NCI-H146 treated with DMSO at 0.1 percent for 48 hours (cell line): ENCODE measurements around the gene DCAF11.
A peak's percentile ranks its signal among the peaks of the same experiment; 100 is the strongest.

Experiments used
- DNase-seq: peaks from one replicate; lab custom pipeline; 2025; ENCODE audit not compliant: unreplicated experiment; lab: John Stamatoyannopoulos, UW

DCAF11 gene

DNA sequence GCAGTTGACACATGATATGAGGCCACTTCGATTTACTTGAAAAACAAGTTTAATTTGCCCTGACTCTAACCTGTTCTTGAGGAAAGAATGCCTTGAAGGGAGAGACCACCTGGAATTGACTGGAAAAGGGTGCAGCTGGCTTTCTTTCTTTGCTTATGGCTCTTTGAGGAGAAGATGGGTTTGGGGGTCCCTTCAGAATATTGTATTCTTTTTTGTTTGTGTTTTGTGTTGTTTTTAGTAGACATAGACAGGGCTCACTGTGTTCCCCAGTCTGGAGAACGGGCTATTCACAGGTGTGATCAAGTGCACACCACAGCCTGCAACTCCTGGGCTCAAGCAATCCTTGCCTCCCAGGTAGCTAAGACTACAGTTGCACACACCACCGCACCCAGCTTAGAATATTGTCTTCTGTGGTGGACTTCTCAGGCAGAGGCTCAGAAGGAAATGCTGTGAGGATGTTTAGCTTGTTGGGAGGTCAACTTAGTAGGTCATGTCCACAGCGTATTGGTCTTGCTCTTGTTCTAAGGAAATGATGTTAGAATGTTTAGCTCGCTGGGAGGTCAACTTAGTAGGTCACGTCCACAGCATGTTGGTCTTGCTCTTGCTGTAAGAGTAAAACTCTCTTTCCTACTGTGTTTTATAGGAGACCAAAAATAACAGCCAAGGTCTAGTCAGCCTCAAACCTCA lies 1.7 kb downstream of the DCAF11 start:
- no peak for DNase-seq

DNA sequence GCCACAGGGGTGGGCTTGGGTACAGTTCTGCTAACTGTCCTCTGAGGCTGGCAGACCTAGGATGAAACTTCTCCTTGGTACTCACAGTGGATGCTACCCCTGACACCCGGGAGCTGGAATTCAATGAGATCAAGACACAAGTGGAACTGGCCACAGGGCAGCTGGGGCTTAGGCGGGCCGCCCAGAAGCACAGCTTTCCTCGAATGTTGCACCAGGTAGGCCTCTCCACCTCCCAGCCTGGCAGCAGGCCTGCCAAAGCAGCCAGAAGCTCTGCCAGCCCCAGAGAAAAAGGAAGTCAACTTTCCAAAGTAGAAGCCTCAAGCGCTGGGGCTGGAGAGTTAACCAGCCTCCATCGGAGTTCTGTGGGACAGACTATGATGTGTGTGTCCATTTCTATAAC lies 2.6 kb downstream of the DCAF11 start:
- DNase-seq, result no peak

DNA sequence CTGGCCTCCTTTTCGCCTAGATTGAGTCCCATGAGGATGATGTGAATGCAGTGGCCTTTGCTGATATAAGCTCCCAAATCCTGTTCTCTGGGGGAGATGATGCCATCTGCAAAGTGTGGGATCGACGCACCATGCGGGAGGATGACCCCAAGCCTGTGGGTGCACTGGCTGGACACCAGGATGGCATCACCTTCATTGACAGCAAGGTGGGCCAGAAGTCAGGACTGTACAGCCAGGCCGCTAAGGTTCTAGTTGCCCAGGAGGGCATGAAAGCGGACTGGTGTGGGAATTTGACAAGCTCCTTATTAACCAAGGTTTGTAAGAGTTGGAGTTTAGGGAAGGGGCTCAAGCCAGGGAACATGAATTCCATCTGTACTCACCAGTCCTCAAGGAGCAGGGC lies 5.1 kb downstream of the DCAF11 start:
- DNase-seq, result no peak

DNA sequence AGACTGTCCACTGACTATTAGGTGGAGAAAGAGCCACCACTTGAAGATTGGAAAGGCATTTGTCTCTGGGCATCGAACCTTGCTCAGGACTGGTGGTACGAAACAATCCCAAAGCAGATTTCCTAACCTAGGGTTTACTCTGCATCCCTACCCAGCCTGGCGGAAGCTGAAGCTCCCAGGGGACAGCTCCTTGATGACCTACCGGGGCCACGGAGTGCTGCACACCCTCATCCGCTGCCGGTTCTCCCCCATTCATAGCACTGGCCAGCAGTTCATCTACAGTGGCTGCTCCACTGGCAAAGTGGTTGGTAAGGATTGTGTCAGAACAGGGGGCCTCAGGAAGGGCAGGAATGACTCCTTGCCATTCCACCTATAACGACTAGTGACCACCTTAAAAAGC lies 6.6 kb downstream of the DCAF11 start:
- no peak for DNase-seq

DNA sequence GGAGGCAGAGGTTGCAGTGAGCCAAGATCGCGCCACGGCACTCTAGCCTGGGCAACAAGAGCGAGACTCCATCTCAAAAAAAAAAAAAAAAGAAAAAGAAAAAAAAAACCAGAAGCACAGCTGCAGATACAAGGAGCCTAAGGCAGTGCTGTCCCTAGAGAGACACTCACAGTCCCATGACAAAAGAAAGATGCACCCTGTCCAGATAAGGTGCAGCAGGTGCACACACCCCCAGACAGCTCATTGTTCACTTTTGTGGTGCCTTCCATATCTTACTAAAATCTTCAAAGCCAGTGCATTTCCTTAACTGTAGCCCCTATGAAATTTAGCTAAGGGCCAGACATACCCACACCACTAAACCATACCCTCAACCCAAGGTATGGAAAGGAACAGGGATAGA lies 7.8 kb downstream of the DCAF11 start:
- no peak for DNase-seq

DNA sequence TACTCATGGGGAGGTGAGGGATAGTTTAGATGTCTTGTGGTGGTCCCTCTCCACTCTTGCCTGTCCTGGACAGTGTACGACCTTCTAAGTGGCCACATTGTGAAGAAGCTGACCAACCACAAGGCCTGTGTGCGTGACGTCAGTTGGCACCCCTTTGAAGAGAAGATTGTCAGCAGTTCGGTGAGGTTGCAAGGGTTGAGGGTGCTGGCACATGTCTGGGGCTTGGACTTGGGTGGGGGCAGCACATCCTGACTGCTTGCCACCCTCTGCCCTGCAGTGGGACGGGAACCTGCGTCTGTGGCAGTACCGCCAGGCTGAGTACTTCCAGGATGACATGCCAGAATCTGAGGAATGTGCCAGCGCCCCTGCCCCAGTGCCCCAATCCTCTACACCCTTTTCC lies 8.3 kb downstream of the DCAF11 start:
- DNase-seq, result no peak

DNA sequence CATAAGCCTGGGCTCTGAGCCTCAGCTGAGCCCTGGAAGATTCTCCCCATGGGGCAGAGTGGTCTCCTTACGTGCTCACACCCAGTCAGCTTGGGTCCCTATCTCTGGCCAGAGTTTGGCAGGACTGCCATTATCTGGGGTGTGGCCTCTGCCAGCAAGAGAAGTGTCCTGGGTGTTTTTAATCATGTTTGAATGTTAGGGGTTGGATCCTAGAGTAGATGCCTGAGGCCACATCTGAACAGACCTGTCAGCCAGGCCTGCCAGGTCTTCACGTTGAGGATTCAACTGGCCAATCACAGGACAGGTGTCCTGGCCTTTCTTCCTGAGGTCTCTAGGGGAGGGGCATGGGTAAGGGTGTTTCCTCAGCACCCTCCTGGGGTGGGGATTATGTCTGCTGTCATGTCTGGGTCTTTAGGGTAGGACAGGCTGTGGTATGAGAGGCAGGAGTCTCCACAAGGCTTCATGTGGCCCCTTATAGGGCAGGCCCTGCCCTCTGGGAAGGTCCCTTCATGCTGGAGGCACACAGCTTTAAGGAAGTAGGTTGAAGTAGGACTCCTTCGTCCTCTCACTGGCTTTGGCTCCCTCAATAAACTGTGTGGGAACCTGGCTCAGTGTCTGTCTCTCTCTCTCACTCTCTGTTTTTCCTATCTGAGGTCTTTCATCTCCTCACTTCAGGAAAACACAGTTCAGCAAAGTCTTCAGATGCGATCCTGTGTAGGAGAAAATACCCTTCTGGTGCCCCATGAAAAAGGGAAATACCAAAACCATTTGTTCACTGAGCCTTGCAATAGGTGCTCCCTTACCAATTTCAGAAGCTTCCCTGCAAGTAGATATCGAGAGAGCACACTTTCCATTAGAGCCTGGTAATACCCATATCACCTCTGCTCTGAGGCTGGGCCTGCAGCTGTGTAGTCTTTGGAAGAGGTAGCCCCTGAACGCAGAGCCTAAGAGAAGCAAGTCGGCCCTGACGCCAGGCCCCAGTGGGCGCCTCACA lies 9.1 kb downstream of the DCAF11 start:
- DNase-seq, result no peak

DNA sequence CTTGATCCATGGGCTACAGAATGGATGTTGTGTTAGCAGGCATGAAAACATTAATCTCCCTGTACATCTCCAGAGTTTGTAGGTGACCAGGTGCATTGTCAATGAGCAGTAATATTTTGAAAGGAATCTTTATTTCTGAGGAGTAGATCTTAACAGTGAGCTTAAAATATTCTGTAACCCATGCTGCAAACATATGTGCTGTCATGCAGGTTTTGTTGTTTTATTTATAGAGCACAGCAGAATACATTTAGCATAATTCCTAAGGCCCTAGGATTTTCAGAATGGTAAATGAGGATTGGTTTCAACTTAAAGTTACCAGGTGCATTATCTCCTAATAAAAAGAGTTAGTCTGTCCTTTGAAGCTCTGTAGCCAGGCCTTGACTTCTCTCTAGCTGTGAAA lies 12.4 kb downstream of the DCAF11 start:
- no peak for DNase-seq

DNA sequence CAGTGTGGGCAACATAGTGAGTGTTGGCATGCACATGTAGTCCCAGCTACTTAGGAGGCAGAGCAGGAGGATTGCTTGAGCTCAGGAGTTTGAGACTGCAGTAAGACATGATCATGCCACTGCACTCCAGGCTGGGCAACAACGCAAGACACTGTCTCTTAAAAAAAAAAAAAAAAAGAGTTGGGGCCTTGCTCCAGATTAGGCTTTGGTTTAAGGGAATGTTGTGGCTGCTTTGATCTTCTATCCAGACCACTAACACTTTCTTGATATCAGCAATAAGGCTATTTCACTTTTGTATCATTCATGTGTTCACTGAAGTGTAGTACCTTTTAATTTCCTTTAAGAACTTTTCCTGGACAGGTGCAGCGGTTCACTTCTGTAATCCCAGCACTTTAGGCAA lies 13.1 kb downstream of the DCAF11 start:
- no peak for DNase-seq

DNA sequence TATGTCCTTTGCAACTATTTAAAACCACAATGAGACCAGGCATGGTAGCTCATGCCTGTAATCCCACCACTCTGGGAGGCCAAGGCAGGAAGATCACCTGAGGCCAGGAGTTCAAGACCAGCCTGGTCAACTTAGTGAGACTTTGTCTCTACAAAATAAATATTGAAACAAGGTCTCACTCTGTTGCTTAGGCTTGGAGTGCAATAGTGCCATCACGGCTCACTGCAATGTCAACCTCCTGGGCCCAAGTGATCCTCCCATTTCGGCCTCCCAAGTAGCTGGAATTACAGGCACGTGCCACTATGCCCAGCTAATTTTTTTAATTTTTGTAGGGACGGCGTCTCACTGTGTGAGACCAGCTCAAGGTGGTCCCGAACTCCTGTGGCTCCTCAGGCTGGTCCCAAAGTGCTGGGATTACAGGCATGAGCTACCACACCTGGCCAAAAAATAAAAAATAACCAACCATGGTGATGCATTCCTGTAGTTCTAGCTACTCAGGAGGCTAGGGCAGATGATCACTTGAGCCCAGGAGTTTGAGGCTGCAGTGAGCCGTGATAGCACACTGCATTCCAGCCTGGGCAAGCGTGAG lies 14.9 kb downstream of the DCAF11 start:
- DNase-seq, result no peak

DNA sequence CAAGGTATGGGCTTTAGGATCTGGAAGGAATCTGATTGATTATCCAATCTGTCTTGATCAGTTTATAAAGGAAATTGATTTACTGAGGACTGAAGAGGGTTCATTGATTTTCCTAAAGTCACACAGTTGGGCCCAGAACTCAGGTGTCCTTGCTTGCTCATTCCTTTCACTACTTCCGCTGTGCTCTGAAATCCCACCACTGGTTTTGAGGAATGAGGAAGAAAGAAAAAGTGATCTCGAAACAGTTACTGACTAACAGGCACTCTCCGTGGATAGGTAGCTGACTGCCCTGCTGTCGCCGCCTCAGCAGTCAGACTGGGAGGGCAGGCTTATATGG lies 15.8 kb downstream of the DCAF11 start, which contains the start of gene FITM1:
Gene FITM1, plus strand, starts transcription at position 280 of the 337 bp plus-strand sequence. CDS start 905 bp downstream, outside the sequence.
- DNase-seq, result no peak

DNA sequence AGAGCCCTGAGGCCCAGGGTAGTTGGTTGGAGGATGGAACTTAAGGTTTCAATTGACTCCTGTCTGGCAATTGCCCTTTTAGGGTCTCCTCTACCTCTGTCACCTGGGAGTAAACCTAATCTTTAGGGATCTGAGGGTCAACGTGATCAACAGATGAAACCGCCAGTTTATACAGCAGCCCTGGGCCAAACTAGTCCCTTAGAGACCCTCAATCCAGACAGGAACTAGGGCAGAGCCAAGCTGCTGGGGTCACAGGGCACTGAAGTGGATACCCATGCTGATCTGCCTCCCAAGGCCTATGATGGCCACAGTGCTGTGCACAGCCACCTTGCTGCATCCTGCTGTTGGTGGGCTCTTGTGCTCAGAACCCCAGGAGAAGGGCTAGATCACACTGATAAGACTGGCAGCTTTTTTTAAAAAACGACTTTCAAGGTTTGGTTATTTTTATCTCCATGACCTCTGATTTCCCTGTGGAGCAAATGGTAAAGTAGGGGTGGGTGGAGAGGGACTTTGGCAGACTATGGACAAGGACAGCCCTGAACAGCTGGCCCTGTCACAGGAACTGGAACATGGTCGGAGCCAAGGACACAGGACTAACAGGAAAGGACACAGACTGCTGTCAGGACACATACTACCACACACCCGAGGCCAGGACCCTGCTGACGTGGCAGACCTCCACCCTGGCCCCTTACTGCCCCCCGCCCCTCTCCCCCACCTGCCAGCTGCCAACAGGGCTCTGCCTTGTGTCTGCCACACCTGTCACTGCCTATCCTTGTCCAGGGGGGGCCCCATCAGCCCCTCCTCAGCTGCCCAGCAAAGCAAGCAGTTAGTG lies 16.4 kb downstream of the DCAF11 start:
- no peak for DNase-seq

DNA sequence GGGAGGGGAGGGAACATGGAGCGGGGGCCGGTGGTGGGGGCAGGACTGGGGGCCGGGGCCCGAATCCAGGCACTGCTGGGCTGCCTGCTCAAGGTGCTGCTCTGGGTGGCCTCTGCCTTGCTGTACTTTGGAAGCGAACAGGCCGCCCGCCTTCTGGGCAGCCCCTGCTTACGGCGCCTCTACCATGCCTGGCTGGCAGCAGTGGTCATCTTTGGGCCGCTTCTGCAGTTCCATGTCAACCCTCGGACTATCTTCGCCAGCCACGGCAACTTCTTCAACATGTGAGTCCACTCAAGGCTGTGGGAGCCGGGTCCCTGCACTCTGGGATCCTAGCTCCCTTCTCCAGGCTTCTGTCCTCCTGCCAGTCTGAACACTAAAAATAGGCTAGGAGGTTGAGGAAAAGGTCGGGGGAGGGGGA lies 17.0 kb downstream of the DCAF11 start:
- no peak for DNase-seq

DNA sequence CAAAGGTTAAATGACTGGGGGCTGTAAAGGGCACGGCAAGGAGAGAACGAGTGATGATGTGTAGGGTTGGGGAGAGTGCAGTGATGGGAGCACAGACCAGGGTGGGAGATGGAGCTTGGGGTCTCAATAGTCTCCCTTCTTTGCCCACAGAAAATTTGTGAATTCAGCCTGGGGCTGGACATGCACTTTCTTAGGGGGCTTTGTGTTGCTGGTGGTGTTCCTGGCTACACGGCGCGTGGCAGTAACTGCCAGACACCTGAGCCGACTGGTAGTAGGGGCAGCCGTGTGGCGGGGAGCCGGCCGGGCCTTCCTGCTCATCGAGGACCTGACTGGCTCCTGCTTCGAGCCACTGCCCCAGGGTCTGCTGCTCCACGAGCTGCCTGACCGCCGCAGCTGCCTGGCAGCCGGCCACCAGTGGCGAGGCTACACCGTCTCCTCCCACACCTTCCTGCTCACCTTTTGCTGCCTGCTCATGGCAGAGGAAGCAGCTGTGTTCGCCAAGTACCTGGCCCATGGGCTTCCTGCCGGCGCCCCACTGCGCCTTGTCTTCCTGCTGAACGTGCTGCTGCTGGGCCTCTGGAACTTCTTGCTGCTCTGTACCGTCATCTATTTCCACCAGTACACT lies 17.6 kb downstream of the DCAF11 start:
- peak; percentile 39 for DNase-seq

DNA sequence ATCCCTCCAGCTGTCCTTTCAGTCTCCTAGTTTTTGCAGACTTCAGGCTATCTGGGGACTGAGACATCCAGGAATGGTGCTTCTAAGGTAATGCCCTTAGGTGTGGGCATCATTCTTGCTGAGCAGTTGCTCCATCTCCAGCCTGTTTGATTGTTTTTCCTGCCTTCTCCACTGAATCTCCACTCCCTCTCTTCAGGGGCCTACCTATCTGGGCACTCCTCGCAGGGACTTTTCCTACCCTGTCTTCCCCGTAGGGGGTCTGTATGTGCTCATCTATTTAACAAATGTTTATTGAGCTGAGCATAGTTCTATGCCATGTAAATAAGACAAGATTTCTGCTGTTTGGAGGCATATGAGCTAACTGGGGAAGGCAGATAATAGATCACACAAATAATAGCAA lies 18.4 kb downstream of the DCAF11 start:
- no peak for DNase-seq

DNA sequence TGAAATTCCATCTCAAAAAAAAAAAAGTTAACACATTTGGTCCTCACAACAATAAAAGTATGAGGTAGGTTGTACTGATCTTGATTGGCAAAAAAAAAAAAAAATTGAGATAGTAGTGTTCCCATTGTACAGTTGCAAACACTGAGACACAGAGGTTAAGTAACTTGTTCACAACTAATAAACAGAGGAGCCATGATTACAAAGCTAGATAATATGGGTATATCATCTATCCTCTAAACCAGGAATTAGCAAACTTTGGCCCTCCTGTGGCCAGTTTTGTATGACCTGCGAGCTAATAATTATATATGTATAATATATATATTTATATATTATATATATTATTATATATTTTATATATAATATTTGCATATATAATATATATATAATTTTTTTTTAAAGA lies 19.2 kb downstream of the DCAF11 start:
- DNase-seq, result no peak

DNA sequence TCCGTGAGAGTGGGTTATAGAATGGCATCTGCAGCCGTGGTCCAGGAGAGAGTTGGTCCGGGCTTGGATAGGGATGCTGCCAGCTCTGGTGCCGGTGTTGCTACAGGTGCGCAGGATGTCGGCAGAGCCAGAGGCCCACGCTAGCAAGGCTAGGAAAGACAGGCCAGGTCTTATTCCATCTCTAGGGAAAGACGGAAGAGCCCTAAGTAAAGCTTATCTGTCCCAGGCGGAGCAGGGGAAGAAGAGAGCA lies 20.9 kb downstream of the DCAF11 start:
- DNase-seq, result no peak

DNA sequence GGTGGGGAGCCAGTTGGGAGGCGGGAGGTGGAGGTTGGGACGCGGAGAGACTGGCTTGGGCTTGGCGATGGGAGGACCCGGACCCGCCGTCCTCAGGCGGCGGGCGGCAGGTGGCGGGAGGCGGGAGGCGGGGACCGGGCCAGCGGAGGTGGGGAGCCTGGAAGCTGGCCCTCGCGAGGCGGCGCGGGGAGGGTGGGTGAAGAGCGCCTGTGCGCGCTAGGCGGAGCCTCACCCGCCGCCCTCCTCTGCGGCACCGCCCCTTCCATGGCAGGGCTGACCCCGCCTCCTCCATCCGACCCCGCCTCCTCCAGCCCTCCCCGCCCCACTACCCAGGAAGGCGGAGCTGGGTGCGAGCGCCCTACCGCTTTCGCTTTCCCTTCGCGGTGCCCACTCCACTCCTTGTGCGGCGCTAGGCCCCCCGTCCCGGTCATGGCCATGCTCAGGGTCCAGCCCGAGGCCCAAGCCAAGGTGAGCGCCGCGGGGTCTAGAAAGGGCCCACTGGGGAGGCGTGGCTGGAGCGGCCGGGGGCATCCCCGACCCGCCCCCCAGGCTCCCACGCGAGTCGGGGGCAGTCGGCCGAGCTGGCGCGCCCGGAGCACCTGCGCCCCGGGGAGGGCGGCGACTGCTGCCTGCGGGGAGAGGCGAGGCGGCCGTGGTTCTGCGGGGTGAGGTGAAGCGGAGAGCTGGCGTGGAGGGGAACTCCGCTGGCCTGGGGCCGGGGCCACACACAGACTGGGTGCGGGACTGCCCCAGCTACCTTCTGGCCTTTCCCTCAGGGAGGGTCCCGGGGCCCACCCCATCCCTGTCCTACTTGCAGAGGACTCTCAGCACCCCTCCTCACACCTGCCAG lies 21.5 kb downstream of the DCAF11 start, which contains the start of gene PSME1:
Gene PSME1, plus strand, starts transcription at position 361 of the 850 bp plus-strand sequence. Its CDS starts 69 bp downstream, at position 430.
- peak; percentile 84 for DNase-seq

DNA sequence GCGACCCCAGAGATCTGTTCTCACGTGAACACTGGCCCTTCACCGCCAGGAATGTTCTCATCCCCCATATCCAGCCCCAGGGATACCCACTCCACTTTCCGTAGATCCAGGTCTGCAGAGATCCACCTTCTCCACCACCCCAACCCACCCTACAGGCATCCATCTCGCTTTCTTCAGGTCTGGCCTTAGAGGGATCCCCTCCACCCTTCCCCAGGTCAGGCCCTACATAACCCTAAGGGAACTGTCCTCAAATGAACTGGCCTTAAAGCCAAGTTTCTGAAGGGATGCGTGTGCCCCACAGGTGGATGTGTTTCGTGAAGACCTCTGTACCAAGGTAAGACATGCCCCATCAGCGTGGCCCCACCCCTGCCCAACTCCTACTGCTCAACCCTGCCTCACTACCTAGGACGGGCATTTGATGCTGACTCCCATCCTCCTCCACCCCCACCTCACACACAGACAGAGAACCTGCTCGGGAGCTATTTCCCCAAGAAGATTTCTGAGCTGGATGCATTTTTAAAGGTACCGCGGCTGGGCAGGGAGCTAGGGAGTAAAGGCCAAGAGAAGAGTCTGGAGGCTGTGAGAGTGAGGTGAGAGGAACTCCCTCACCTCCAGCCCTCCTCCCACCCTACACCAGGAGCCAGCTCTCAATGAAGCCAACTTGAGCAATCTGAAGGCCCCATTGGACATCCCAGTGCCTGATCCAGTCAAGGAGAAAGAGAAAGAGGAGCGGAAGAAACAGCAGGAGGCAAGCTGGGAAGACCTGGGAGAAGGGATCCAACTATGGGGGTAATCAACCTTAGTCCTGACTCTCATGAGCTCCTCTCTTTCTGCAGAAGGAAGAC lies 22.3 kb downstream of the DCAF11 start:
- no peak for DNase-seq
